Fibroblast of lung (primary cell): Measurements from ENCODE around the gene DPP10. TPM values are rescaled to one million over a fixed set of nuclear protein-coding genes. Genes with fewer than 3 reads are reported as not detected.

ENCODE experiments used
- DNase-seq, 2 donors: peaks; one replicate each; pipeline versions ENCODE4 v3.0.0 to v3.0.0-alpha.2; 2010; ENCODE audit warnings: low read depth in 2 of 2
- H2AFZ ChIP-seq: 2 replicates; pipeline ENCODE4 v1.5.1; 2012; ENCODE audit warnings: low read length, control low read depth, inconsistent platforms
- H3K27ac ChIP-seq: 2 replicates; pipeline ENCODE4 v1.5.1; 2011; ENCODE audit warnings: low read length, control low read depth; ENCODE audit not compliant: insufficient read depth
- H3K27me3 ChIP-seq: 2 replicates; pipeline ENCODE4 v1.5.1; 2011; ENCODE audit warnings: mild to moderate bottlenecking, low read length; ENCODE audit not compliant: control insufficient read depth, insufficient read depth
- H3K36me3 ChIP-seq: 2 replicates; pipeline ENCODE4 v1.5.1; 2011; ENCODE audit warnings: low read length; ENCODE audit not compliant: control insufficient read depth, insufficient read depth
- H3K4me1 ChIP-seq: 2 replicates; pipeline ENCODE4 v1.5.1; 2011; ENCODE audit warnings: low read length; ENCODE audit not compliant: control insufficient read depth, insufficient read depth; ENCODE audit errors: extremely low read depth
- H3K4me2 ChIP-seq: 2 replicates; pipeline ENCODE4 v1.5.1; 2011; ENCODE audit warnings: low read length, control low read depth; ENCODE audit not compliant: insufficient read depth; ENCODE audit errors: extremely low read depth
- H3K4me3 ChIP-seq, 4 experiments: fragments of 200-600 bp in 1 of 4; sonication (generic) in 1 of 4; replicated peaks in 1 of 4; 2 replicates each; pipeline ENCODE4 v1.5.1; 2011 to 2016; ENCODE audit warnings: low read length in 4 of 4, low read depth in 3 of 4, mild to moderate bottlenecking in 3 of 4, control low read depth in 2 of 4, inconsistent platforms in 1 of 4, mixed read lengths in 1 of 4; ENCODE audit not compliant: insufficient read depth in 1 of 4; ENCODE audit errors: control extremely low read depth in 1 of 4
- H3K79me2 ChIP-seq: 2 replicates; pipeline ENCODE4 v1.5.1; 2012; ENCODE audit warnings: mild to moderate bottlenecking, low read length, inconsistent platforms; ENCODE audit not compliant: control insufficient read depth, insufficient read depth
- H3K9ac ChIP-seq: 2 replicates; pipeline ENCODE4 v1.5.1; 2011; ENCODE audit warnings: mild to moderate bottlenecking, low read length, control low read depth; ENCODE audit not compliant: insufficient read depth
- H3K9me3 ChIP-seq: 2 replicates; pipeline ENCODE4 v1.5.1; 2012; ENCODE audit warnings: low read depth, low read length; ENCODE audit not compliant: control insufficient read depth, insufficient read depth
- H4K20me1 ChIP-seq: 2 replicates; pipeline ENCODE4 v1.5.1; 2011; ENCODE audit warnings: low read length; ENCODE audit not compliant: control insufficient read depth, insufficient read depth; ENCODE audit errors: extremely low read depth
- EZH2 ChIP-seq: IDR thresholded peaks from 2 replicates; pipeline ENCODE4 v1.5.1; 2012; ENCODE audit warnings: low read length, control low read depth, mild to moderate bottlenecking; ENCODE audit errors: missing control alignments
- polyA plus RNA-seq, 2 donors: library from polyadenylated mRNA; depleted of rRNA in 1 of 2; stranded (reverse) in 1 of 2; unstranded in 1 of 2; fragments of >200 nt; gene quantifications; 2 replicates each; pipeline ENCODE4 v1.2.1, GENCODE V29; 2011 to 2012; ENCODE audit warnings: missing spikeins in 1 of 2
- total RNA-seq: library from RNA; depleted of rRNA; stranded (reverse); fragments of >200 nt; gene quantifications from 2 replicates; pipeline ENCODE4 v1.2.1, GENCODE V29; 2014
- TF ChIP-seq, protein P1 (sequence below), 2 donors: IDR thresholded peaks in 1 of 2; conservative IDR thresholded peaks in 1 of 2; 1 replicate in 1 of 2; 2 replicates in 1 of 2; pipeline ENCODE4 v1.5.1; 2011 to 2012; ENCODE audit warnings: low read length in 2 of 2, control low read depth in 1 of 2, inconsistent platforms in 1 of 2, low read depth in 1 of 2, mild to moderate bottlenecking in 1 of 2

Gene DPP10
- total and polyA plus RNA-seq, 2 donors (not counting 1 experiment from before 2014, with no cell fraction given) = not detected

DNA sequence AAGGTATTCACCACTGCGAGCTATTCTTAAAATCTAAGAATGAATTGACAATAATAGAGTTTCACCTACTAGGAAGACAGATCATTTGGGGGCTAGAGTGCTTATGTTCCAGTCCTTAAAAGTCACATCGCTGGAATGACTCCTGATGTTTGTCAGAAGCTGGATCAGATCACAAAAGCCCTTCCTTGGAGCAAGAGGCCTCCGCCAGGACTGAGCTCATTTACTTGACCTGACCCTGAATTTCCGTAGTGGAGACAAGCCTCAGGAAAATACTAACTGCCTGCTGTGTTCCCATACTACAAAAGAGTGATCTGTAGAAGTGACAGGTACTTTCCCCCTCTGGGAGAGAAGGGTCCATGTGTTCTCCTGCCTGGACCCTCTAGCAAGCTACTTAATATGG lies 483.9 kb downstream of the DPP10 start:
- H2AFZ ChIP-seq = no peak overlapping the region
- no peak overlapping the region for H3K27ac ChIP-seq
- no peaks in the 10 kb centered on the region for H3K27me3 ChIP-seq
- TF ChIP-seq EZH2 = no peak
- TF ChIP-seq, protein P1, sequence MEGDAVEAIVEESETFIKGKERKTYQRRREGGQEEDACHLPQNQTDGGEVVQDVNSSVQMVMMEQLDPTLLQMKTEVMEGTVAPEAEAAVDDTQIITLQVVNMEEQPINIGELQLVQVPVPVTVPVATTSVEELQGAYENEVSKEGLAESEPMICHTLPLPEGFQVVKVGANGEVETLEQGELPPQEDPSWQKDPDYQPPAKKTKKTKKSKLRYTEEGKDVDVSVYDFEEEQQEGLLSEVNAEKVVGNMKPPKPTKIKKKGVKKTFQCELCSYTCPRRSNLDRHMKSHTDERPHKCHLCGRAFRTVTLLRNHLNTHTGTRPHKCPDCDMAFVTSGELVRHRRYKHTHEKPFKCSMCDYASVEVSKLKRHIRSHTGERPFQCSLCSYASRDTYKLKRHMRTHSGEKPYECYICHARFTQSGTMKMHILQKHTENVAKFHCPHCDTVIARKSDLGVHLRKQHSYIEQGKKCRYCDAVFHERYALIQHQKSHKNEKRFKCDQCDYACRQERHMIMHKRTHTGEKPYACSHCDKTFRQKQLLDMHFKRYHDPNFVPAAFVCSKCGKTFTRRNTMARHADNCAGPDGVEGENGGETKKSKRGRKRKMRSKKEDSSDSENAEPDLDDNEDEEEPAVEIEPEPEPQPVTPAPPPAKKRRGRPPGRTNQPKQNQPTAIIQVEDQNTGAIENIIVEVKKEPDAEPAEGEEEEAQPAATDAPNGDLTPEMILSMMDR (conservative IDR thresholded peaks at IDR 0.05 in 1 of 2, IDR thresholded peaks at IDR 0.05 in 1 of 2; ENCODE audit: low read depth in 1 of 2, low read length in 2 of 2) = no peak
- no peak overlapping the region for H3K4me2 ChIP-seq
- no peak overlapping the region for H3K9ac ChIP-seq
- no peaks in the 10 kb centered on the region for H3K36me3 ChIP-seq
- DNase-seq = no peak
- no peaks in the 10 kb centered on the region for H4K20me1 ChIP-seq
- no peak overlapping the region for H3K4me3 ChIP-seq
- H3K9me3 ChIP-seq = no peaks in the 10 kb centered on the region
- H3K79me2 ChIP-seq = no peaks in the 10 kb centered on the region
- H3K4me1 ChIP-seq = no peaks in the 10 kb centered on the region

DNA sequence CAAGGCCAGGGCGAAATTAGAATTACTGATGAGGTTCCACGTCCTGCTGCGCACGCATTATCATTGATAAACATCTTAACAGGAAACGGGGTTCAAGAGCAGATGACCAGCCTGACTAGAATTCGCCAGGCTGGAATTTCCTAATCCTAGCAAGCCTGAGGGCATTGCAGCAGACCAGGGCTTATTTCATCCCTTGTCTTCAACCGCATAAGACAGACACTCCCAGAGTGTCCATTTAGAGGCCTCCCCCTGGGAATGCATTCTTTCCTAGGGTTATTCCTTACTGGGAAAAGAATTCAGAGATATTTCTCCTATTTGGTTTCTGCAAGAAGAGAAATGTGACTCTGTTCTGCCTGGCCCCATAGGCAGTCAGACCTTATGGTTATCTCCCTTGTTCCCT lies 486.8 kb downstream of the DPP10 start:
- TF ChIP-seq, protein P1 (conservative IDR thresholded peaks at IDR 0.05 in 1 of 2, IDR thresholded peaks at IDR 0.05 in 1 of 2; ENCODE audit: low read depth in 1 of 2, low read length in 2 of 2) = no peak
- TF ChIP-seq EZH2 = no peak
- Histone ChIP-seq H4K20me1 (no peaks in the 10 kb centered on the region), H3K79me2 (no peaks in the 10 kb centered on the region), H3K9ac (no peak overlapping the region), H3K4me2 (no peak overlapping the region), H3K4me1 (no peaks in the 10 kb centered on the region), H3K4me3 (no peak overlapping the region), H3K9me3 (no peaks in the 10 kb centered on the region), H3K36me3 (no peaks in the 10 kb centered on the region), H3K27ac (no peak overlapping the region), H2AFZ (no peak overlapping the region), H3K27me3 (no peaks in the 10 kb centered on the region)
- no peak for DNase-seq

DNA sequence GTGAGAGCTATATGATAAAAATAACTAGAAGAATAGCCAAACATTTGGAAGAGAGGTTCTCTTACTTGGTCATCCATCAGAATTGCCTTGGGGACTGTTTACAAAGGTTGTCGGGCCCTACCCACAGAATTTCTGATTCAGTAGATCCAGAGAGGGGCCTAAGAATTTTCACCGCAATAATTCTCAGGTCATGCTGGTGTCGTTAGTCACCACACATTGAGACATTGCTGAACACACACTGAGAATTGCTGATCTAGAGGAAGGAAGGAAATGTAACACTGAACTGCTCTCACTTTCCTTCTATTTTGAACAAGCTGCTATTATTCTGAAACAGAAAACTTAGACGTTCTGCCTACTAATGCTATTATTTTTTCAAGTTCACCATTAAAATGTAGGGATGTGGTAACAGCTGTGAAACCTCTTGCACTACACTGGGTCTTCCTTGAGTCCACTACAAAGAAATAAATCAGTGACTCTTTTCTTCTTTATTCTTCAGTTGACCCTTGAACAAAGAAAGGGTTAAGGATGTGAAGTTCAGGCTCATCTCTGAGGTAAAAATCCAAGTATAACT lies 491.3 kb downstream of the DPP10 start:
- Histone ChIP-seq H4K20me1 (no peaks in the 10 kb centered on the region), H3K36me3 (no peaks in the 10 kb centered on the region), H3K9me3 (no peaks in the 10 kb centered on the region), H3K9ac (no peak overlapping the region), H3K27me3 (no peaks in the 10 kb centered on the region), H3K4me2 (no peak overlapping the region), H2AFZ (no peak overlapping the region), H3K27ac (no peak overlapping the region), H3K79me2 (no peaks in the 10 kb centered on the region), H3K4me1 (no peaks in the 10 kb centered on the region), H3K4me3 (no peak overlapping the region)
- DNase-seq = no peak
- TF ChIP-seq, protein P1 (conservative IDR thresholded peaks at IDR 0.05 in 1 of 2, IDR thresholded peaks at IDR 0.05 in 1 of 2; ENCODE audit: low read depth in 1 of 2, low read length in 2 of 2) = no peak
- no peak for TF ChIP-seq EZH2
